MM.1S (cell line): ENCODE measurements around the gene PATL2.

Source experiments
- DNase-seq: peaks from one replicate; pipeline ENCODE4 v3.0.0-alpha.2; 2015
- H2AFZ ChIP-seq: fragments of 300-600 bp; sonication (generic); 2 replicates; pipeline ENCODE4 v1.6.0; 2016; ENCODE audit warnings: antibody characterized with exemption, low read length
- H3F3A ChIP-seq: fragments of 300-600 bp; sonication (generic); 2 replicates; pipeline ENCODE4 v1.6.1; 2016; ENCODE audit warnings: mild to moderate bottlenecking, antibody characterized with exemption, low read length, moderate library complexity, mixed read lengths; ENCODE audit not compliant: insufficient read depth
- H3K27ac ChIP-seq: fragments of 300-600 bp; sonication (generic); 2 replicates; pipeline ENCODE4 v1.5.1; 2016; ENCODE audit warnings: mild to moderate bottlenecking, low read length
- H3K27me3 ChIP-seq: fragments of 300-600 bp; sonication (generic); replicated peaks from 2 replicates; pipeline ENCODE4 v1.6.0; 2016; ENCODE audit warnings: low read length; ENCODE audit not compliant: insufficient read depth
- H3K36me3 ChIP-seq: fragments of 300-600 bp; sonication (generic); replicated peaks from 2 replicates; pipeline ENCODE4 v1.6.1; 2016; ENCODE audit warnings: mild to moderate bottlenecking, low read length, mixed read lengths; ENCODE audit not compliant: insufficient read depth
- H3K4me1 ChIP-seq: fragments of 300-600 bp; sonication (generic); 2 replicates; pipeline ENCODE4 v1.6.1; 2016; ENCODE audit warnings: low read length, mixed read lengths
- H3K4me2 ChIP-seq: fragments of 300-600 bp; sonication (generic); 2 replicates; pipeline ENCODE4 v1.6.0; 2016; ENCODE audit warnings: low read depth, low read length
- H3K4me3 ChIP-seq: fragments of 300-600 bp; sonication (generic); 2 replicates; pipeline ENCODE4 v1.5.1; 2016; ENCODE audit warnings: low read length, mixed read lengths
- H3K79me2 ChIP-seq: fragments of 300-600 bp; sonication (generic); 2 replicates; pipeline ENCODE4 v1.6.1; 2016; ENCODE audit warnings: mixed run types, low read length, mixed read lengths
- H3K9ac ChIP-seq: fragments of 300-600 bp; sonication (generic); 2 replicates; pipeline ENCODE4 v1.6.1; 2016; ENCODE audit warnings: low read length, mixed read lengths
- H3K9me2 ChIP-seq: fragments of 300-600 bp; sonication (generic); replicated peaks from 2 replicates; pipeline ENCODE4 v1.6.1; 2016; ENCODE audit warnings: mild to moderate bottlenecking, low read length, mixed read lengths; ENCODE audit not compliant: insufficient read depth
- H3K9me3 ChIP-seq: fragments of 300-600 bp; sonication (generic); replicated peaks from 2 replicates; pipeline ENCODE4 v1.6.1; 2016; ENCODE audit warnings: mild to moderate bottlenecking, low read length, mixed read lengths; ENCODE audit not compliant: insufficient read depth
- H4K20me1 ChIP-seq: fragments of 300-600 bp; sonication (generic); 2 replicates; pipeline ENCODE4 v1.6.1; 2016; ENCODE audit warnings: mild to moderate bottlenecking, low read length, moderate library complexity, mixed read lengths; ENCODE audit not compliant: insufficient read depth
- EZH2 ChIP-seq: fragments of 300-600 bp; sonication (generic); optimal IDR thresholded peaks from 2 replicates; pipeline ENCODE3; 2017; ENCODE audit warnings: low read depth, mild to moderate bottlenecking, antibody characterized with exemption, low read length, mixed read lengths
- EZH2phosphoT487 ChIP-seq: fragments of 300-600 bp; sonication (generic); IDR thresholded peaks from 2 replicates; pipeline ENCODE4 v1.6.1; 2018; ENCODE audit warnings: antibody characterized with exemption, low read length
- TF ChIP-seq, protein P1 (sequence below): fragments of 300-600 bp; sonication (generic); IDR thresholded peaks from 2 replicates; pipeline ENCODE4 v1.5.1; 2016; ENCODE audit warnings: antibody characterized with exemption, low read length, mixed read lengths

PATL2 gene

DNA sequence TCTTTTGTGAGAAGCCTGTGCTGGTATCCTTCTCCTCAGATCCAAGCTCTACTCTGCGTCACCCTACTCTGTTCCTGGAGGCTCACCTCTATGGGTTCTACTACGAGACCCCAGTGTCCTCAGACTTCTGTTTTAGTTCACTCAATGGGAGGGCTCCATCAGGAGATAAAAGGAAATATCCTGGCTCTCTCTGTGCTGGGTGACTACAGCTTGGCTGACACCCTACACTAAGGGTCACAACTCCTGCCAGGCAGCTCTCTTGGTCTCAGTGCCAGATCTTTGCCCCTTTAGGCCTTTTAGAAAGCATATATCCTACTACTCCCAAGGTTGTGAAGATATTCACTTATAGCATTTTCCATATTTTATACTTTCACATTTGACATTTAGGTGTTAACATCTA lies 94.1 kb downstream of the PATL2 start:
- no peaks in the 10 kb centered on the region for H3K9me3 ChIP-seq
- H3K4me3 ChIP-seq = no peak overlapping the region
- no peak for TF ChIP-seq EZH2
- TF ChIP-seq, protein P1, sequence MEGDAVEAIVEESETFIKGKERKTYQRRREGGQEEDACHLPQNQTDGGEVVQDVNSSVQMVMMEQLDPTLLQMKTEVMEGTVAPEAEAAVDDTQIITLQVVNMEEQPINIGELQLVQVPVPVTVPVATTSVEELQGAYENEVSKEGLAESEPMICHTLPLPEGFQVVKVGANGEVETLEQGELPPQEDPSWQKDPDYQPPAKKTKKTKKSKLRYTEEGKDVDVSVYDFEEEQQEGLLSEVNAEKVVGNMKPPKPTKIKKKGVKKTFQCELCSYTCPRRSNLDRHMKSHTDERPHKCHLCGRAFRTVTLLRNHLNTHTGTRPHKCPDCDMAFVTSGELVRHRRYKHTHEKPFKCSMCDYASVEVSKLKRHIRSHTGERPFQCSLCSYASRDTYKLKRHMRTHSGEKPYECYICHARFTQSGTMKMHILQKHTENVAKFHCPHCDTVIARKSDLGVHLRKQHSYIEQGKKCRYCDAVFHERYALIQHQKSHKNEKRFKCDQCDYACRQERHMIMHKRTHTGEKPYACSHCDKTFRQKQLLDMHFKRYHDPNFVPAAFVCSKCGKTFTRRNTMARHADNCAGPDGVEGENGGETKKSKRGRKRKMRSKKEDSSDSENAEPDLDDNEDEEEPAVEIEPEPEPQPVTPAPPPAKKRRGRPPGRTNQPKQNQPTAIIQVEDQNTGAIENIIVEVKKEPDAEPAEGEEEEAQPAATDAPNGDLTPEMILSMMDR = no peak
- TF ChIP-seq EZH2phosphoT487 = no peak
- H3K27me3 ChIP-seq = no peaks in the 10 kb centered on the region
- no peaks in the 10 kb centered on the region for H3K9me2 ChIP-seq
- H3K9ac ChIP-seq = no peak overlapping the region
- DNase-seq = no peak
- no peak overlapping the region for H3K4me2 ChIP-seq
- H3K36me3 ChIP-seq = peaks cover 9% of the 10 kb centered on the region
- no peaks in the 10 kb centered on the region for H3K79me2 ChIP-seq
- no peak overlapping the region for H2AFZ ChIP-seq
- H3F3A ChIP-seq = no peaks in the 10 kb centered on the region
- H3K4me1 ChIP-seq = no peaks in the 10 kb centered on the region
- H4K20me1 ChIP-seq = no peaks in the 10 kb centered on the region
- H3K27ac ChIP-seq = no peak overlapping the region
